MM.1S (cell line): ENCODE results near the gene LGALS9.

ENCODE experiments used
- DNase-seq: peaks from one replicate; pipeline ENCODE4 v3.0.0-alpha.2; 2015
- H2AFZ ChIP-seq: fragments of 300-600 bp; sonication (generic); 2 replicates; pipeline ENCODE4 v1.6.0; 2016; ENCODE audit warnings: antibody characterized with exemption, low read length
- H3F3A ChIP-seq: fragments of 300-600 bp; sonication (generic); 2 replicates; pipeline ENCODE4 v1.6.1; 2016; ENCODE audit warnings: mild to moderate bottlenecking, antibody characterized with exemption, low read length, moderate library complexity, mixed read lengths; ENCODE audit not compliant: insufficient read depth
- H3K27ac ChIP-seq: fragments of 300-600 bp; sonication (generic); 2 replicates; pipeline ENCODE4 v1.5.1; 2016; ENCODE audit warnings: mild to moderate bottlenecking, low read length
- H3K27me3 ChIP-seq: fragments of 300-600 bp; sonication (generic); replicated peaks from 2 replicates; pipeline ENCODE4 v1.6.0; 2016; ENCODE audit warnings: low read length; ENCODE audit not compliant: insufficient read depth
- H3K36me3 ChIP-seq: fragments of 300-600 bp; sonication (generic); replicated peaks from 2 replicates; pipeline ENCODE4 v1.6.1; 2016; ENCODE audit warnings: mild to moderate bottlenecking, low read length, mixed read lengths; ENCODE audit not compliant: insufficient read depth
- H3K4me1 ChIP-seq: fragments of 300-600 bp; sonication (generic); 2 replicates; pipeline ENCODE4 v1.6.1; 2016; ENCODE audit warnings: low read length, mixed read lengths
- H3K4me2 ChIP-seq: fragments of 300-600 bp; sonication (generic); 2 replicates; pipeline ENCODE4 v1.6.0; 2016; ENCODE audit warnings: low read depth, low read length
- H3K4me3 ChIP-seq: fragments of 300-600 bp; sonication (generic); 2 replicates; pipeline ENCODE4 v1.5.1; 2016; ENCODE audit warnings: low read length, mixed read lengths
- H3K79me2 ChIP-seq: fragments of 300-600 bp; sonication (generic); 2 replicates; pipeline ENCODE4 v1.6.1; 2016; ENCODE audit warnings: mixed run types, low read length, mixed read lengths
- H3K9ac ChIP-seq: fragments of 300-600 bp; sonication (generic); 2 replicates; pipeline ENCODE4 v1.6.1; 2016; ENCODE audit warnings: low read length, mixed read lengths
- H3K9me2 ChIP-seq: fragments of 300-600 bp; sonication (generic); replicated peaks from 2 replicates; pipeline ENCODE4 v1.6.1; 2016; ENCODE audit warnings: mild to moderate bottlenecking, low read length, mixed read lengths; ENCODE audit not compliant: insufficient read depth
- H3K9me3 ChIP-seq: fragments of 300-600 bp; sonication (generic); replicated peaks from 2 replicates; pipeline ENCODE4 v1.6.1; 2016; ENCODE audit warnings: mild to moderate bottlenecking, low read length, mixed read lengths; ENCODE audit not compliant: insufficient read depth
- H4K20me1 ChIP-seq: fragments of 300-600 bp; sonication (generic); 2 replicates; pipeline ENCODE4 v1.6.1; 2016; ENCODE audit warnings: mild to moderate bottlenecking, low read length, moderate library complexity, mixed read lengths; ENCODE audit not compliant: insufficient read depth
- CTCF ChIP-seq: fragments of 300-600 bp; sonication (generic); IDR thresholded peaks from 2 replicates; pipeline ENCODE4 v1.5.1; 2016; ENCODE audit warnings: antibody characterized with exemption, low read length, mixed read lengths
- EZH2 ChIP-seq: fragments of 300-600 bp; sonication (generic); optimal IDR thresholded peaks from 2 replicates; pipeline ENCODE3; 2017; ENCODE audit warnings: low read depth, mild to moderate bottlenecking, antibody characterized with exemption, low read length, mixed read lengths
- EZH2phosphoT487 ChIP-seq: fragments of 300-600 bp; sonication (generic); IDR thresholded peaks from 2 replicates; pipeline ENCODE4 v1.6.1; 2018; ENCODE audit warnings: antibody characterized with exemption, low read length

Gene LGALS9

GRCh38 chr17:27621536-27621935, 9.5 kb upstream of the LGALS9 start:
- no peaks in the 10 kb centered on the region for H4K20me1 ChIP-seq
- no peak overlapping the region for H2AFZ ChIP-seq
- H3F3A ChIP-seq = no peaks in the 10 kb centered on the region
- H3K27ac ChIP-seq = no peak overlapping the region
- no peaks in the 10 kb centered on the region for H3K4me1 ChIP-seq
- no peak overlapping the region for H3K4me2 ChIP-seq
- no peaks in the 10 kb centered on the region for H3K9me2 ChIP-seq
- no peaks in the 10 kb centered on the region for H3K27me3 ChIP-seq
- no peaks in the 10 kb centered on the region for H3K36me3 ChIP-seq
- no peak overlapping the region for H3K4me3 ChIP-seq
- H3K9ac ChIP-seq = no peak overlapping the region
- no peaks in the 10 kb centered on the region for H3K79me2 ChIP-seq
- no peak for TF ChIP-seq CTCF
- TF ChIP-seq EZH2phosphoT487 = no peak
- TF ChIP-seq EZH2 = no peak
- no peaks in the 10 kb centered on the region for H3K9me3 ChIP-seq
- DNase-seq = no peak

- H3K27ac ChIP-seq = no peak overlapping the region
- no peak overlapping the region for H3K9ac ChIP-seq
- H3K9me2 ChIP-seq = no peaks in the 10 kb centered on the region
- H3K27me3 ChIP-seq = no peaks in the 10 kb centered on the region
- no peak overlapping the region for H3K4me3 ChIP-seq
- H3K36me3 ChIP-seq = no peaks in the 10 kb centered on the region
- no peak overlapping the region for H3K4me2 ChIP-seq
- no peaks in the 10 kb centered on the region for H4K20me1 ChIP-seq
- H3F3A ChIP-seq = no peaks in the 10 kb centered on the region
- H2AFZ ChIP-seq = no peak overlapping the region
- no peak for DNase-seq
- no peaks in the 10 kb centered on the region for H3K9me3 ChIP-seq
- H3K79me2 ChIP-seq = no peaks in the 10 kb centered on the region
- no peaks in the 10 kb centered on the region for H3K4me1 ChIP-seq
- TF ChIP-seq EZH2 (no peak), CTCF (no peak), EZH2phosphoT487 (no peak)
Measured at GRCh38 chr17:27621942-27622559, 8.9 kb upstream of the LGALS9 start.

- Histone ChIP-seq H3K27ac (no peak overlapping the region), H3K36me3 (no peaks in the 10 kb centered on the region), H3F3A (no peaks in the 10 kb centered on the region), H3K4me1 (no peaks in the 10 kb centered on the region), H3K9me2 (no peaks in the 10 kb centered on the region), H3K9ac (no peak overlapping the region), H3K79me2 (no peaks in the 10 kb centered on the region), H3K4me3 (no peak overlapping the region), H2AFZ (no peak overlapping the region), H3K9me3 (no peaks in the 10 kb centered on the region), H3K27me3 (no peaks in the 10 kb centered on the region), H3K4me2 (no peak overlapping the region), H4K20me1 (no peaks in the 10 kb centered on the region)
- DNase-seq = no peak
- TF ChIP-seq CTCF (no peak), EZH2 (no peak), EZH2phosphoT487 (no peak)
Measured at GRCh38 chr17:27622986-27623385, 8.0 kb upstream of the LGALS9 start.
